ENCODE measurements around the gene PACS1. TPM values are rescaled to one million over a fixed set of nuclear protein-coding genes. Genes with fewer than 3 reads are reported as not detected.

The PACS1 gene
- polyA plus RNA-seq, 1 of the 3 experiments (the other 2 are of a cell fraction), result 37.3 TPM

DNA sequence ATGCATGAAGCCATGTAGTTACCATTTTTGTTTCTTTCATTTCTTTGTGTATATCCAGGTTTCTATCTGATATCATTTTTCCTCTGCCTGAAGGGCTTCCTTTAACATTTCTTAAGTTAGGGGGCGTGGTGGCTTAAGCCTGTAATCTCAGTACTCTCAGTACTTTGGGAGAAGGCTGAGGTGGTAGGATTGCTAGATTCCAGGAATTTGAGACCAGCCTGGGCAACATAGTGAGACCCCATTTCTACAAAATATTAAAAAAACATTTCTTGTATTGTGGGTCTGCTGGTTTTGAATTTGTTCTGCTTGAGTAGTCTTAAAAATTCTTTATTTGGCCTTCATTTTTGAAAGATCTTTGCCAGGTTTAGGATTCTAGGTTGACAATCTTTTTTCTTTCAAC is 5.5 kb upstream of the PACS1 start:
- peaks cover 38% of the 10 kb centered on the region for H3K79me2 ChIP-seq (ENCODE audit: insufficient read depth)
- H4K20me1 ChIP-seq (ENCODE audit: insufficient read depth), result peaks cover 5% of the 10 kb centered on the region; the same call in 1 of the 2 replicates
- H2AFZ ChIP-seq (ENCODE audit: low read depth), result no peak overlapping the region
- no peaks in the 10 kb centered on the region for H3K27me3 ChIP-seq (ENCODE audit: insufficient read depth)
- H3F3A ChIP-seq (replicated peaks; ENCODE audit: insufficient read depth), result peaks cover 72% of the 10 kb centered on the region
- no peaks in the 10 kb centered on the region for H3K9me2 ChIP-seq
- POLR2A ChIA-PET, result no interaction called here
- CTCF ChIA-PET, result interaction anchor here (1.6 to 2.9 kb wide), 2 partner anchors 12 to 19 kb away, joined by 5 to 11 read pairs; partner anchors contain the start of gene SF3B2
- TF ChIP-seq, protein P1, sequence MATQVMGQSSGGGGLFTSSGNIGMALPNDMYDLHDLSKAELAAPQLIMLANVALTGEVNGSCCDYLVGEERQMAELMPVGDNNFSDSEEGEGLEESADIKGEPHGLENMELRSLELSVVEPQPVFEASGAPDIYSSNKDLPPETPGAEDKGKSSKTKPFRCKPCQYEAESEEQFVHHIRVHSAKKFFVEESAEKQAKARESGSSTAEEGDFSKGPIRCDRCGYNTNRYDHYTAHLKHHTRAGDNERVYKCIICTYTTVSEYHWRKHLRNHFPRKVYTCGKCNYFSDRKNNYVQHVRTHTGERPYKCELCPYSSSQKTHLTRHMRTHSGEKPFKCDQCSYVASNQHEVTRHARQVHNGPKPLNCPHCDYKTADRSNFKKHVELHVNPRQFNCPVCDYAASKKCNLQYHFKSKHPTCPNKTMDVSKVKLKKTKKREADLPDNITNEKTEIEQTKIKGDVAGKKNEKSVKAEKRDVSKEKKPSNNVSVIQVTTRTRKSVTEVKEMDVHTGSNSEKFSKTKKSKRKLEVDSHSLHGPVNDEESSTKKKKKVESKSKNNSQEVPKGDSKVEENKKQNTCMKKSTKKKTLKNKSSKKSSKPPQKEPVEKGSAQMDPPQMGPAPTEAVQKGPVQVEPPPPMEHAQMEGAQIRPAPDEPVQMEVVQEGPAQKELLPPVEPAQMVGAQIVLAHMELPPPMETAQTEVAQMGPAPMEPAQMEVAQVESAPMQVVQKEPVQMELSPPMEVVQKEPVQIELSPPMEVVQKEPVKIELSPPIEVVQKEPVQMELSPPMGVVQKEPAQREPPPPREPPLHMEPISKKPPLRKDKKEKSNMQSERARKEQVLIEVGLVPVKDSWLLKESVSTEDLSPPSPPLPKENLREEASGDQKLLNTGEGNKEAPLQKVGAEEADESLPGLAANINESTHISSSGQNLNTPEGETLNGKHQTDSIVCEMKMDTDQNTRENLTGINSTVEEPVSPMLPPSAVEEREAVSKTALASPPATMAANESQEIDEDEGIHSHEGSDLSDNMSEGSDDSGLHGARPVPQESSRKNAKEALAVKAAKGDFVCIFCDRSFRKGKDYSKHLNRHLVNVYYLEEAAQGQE (IDR thresholded peaks at IDR 0.05; ENCODE audit: low read depth, low read length), result no peak
- TF ChIP-seq, protein P2, sequence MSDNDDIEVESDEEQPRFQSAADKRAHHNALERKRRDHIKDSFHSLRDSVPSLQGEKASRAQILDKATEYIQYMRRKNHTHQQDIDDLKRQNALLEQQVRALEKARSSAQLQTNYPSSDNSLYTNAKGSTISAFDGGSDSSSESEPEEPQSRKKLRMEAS (IDR thresholded peaks at IDR 0.05; ENCODE audit: low read depth), result no peak
- TF ChIP-seq, protein P3, sequence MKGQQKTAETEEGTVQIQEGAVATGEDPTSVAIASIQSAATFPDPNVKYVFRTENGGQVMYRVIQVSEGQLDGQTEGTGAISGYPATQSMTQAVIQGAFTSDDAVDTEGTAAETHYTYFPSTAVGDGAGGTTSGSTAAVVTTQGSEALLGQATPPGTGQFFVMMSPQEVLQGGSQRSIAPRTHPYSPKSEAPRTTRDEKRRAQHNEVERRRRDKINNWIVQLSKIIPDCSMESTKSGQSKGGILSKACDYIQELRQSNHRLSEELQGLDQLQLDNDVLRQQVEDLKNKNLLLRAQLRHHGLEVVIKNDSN (IDR thresholded peaks at IDR 0.05; ENCODE audit: borderline replicate concordance, low read depth), result no peak
- TF ChIP-seq GATA2 (CRISPR knock-in tag; IDR thresholded peaks at IDR 0.05), result no peak
- TF ChIP-seq SIN3A (IDR thresholded peaks at IDR 0.05; ENCODE audit: borderline replicate concordance, low read depth, low read length), result no peak
- no peak for TF ChIP-seq JUND (IDR thresholded peaks at IDR 0.05)
- TF ChIP-seq RAD21 (IDR thresholded peaks at IDR 0.05; ENCODE audit: low read length), result no peak
- TF ChIP-seq EZH2phosphoT487 (IDR thresholded peaks at IDR 0.05; ENCODE audit: borderline replicate concordance, low read depth), result no peak
- no peak for TF ChIP-seq NFIC (IDR thresholded peaks at IDR 0.05; ENCODE audit: borderline replicate concordance)
- TF ChIP-seq NRF1 (IDR thresholded peaks at IDR 0.05; ENCODE audit: low read depth, low read length), result no peak
- H3K36me3 ChIP-seq (replicated peaks in 1 of 2; ENCODE audit: control insufficient read depth in 1 of 2, insufficient read depth in 2 of 2, low read length in 1 of 2), result peaks cover 87 to 88% of the 10 kb centered on the region in 2 experiments
- no peak overlapping the region for H3K4me3 ChIP-seq (ENCODE audit: low read depth in 2 of 2, low read length in 1 of 2)
- peaks cover 11 to 15% of the 10 kb centered on the region in 2 experiments; a peak in 3 of 4 replicates for H3K4me1 ChIP-seq (ENCODE audit: control insufficient read depth in 1 of 2, insufficient read depth in 2 of 2, low read depth in 1 of 2, low read length in 1 of 2)
- no peak overlapping the region for H3K4me2 ChIP-seq
- no peak overlapping the region for H3K9ac ChIP-seq
- no peak for DNase-seq
- H3K9me3 ChIP-seq, result no peaks in the 10 kb centered on the region
- 100% methylated on average over 1 of the region's 1 CpG for WGBS (ENCODE audit: low lambda C conversion rate)
- no peak overlapping the region for H3K27ac ChIP-seq (ENCODE audit: low read depth in 2 of 2, low read length in 1 of 2)

DNA sequence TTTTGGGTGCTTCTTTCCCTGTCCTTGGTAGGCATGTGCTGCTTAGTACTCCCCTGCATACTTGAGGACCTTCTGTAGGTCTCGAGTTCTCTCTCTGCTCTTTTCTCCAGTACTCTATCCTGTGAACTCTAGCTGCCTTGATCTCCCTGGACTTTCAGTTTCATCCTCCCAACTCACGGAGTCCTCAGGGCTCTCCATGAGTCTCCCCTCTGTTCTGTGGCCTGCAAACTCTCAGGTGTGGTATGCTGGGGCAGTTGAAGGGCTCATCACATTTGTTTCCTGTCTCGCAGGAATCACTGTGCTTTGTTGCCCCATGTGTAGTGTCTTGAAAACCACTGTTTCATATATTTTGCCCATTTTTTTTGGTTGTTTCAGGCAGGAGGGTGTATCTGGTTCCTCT is 3.3 kb upstream of the PACS1 start:
- DNase-seq, result no peak
- H3K36me3 ChIP-seq (replicated peaks in 1 of 2; ENCODE audit: control insufficient read depth in 1 of 2, insufficient read depth in 2 of 2, low read length in 1 of 2), result peaks cover 67% of the 10 kb centered on the region in 2 experiments
- no peaks in the 10 kb centered on the region for H3K27me3 ChIP-seq (ENCODE audit: insufficient read depth)
- H3K27ac ChIP-seq (ENCODE audit: low read depth in 2 of 2, low read length in 1 of 2), result peak overlapping the region in 1 of 2 experiments; percentile 12; a peak in 2 of 4 replicates
- H3K4me1 ChIP-seq (ENCODE audit: control insufficient read depth in 1 of 2, insufficient read depth in 2 of 2, low read depth in 1 of 2, low read length in 1 of 2), result peaks cover 12 to 20% of the 10 kb centered on the region in 2 experiments; a peak in 3 of 4 replicates
- ChIA-PET CTCF (interaction anchor here (1.3 to 8.2 kb wide), 6 partner anchors 13 to 68 kb away, joined by 5 to 101 read pairs (median 44); partner anchors contain the start of gene SF3B2), POLR2A (no interaction called here)
- no peak overlapping the region for H3K4me3 ChIP-seq (ENCODE audit: low read depth in 2 of 2, low read length in 1 of 2)
- H3K4me2 ChIP-seq, result no peak overlapping the region
- no peaks in the 10 kb centered on the region for H3K9me2 ChIP-seq
- no peak overlapping the region for H2AFZ ChIP-seq (ENCODE audit: low read depth)
- TF ChIP-seq EP300 (IDR thresholded peaks at IDR 0.05; ENCODE audit: borderline replicate concordance in 1 of 2, low read depth in 1 of 2, low read length in 1 of 2) (no peak), TAF1 (IDR thresholded peaks at IDR 0.05; ENCODE audit: borderline replicate concordance, low read depth, low read length) (no peak), JUND (IDR thresholded peaks at IDR 0.05) (no peak), MXI1 (IDR thresholded peaks at IDR 0.05; ENCODE audit: low read depth, low read length) (no peak), RXRA (IDR thresholded peaks at IDR 0.05; ENCODE audit: borderline replicate concordance, low read depth) (no peak), FOSL2 (IDR thresholded peaks at IDR 0.05; ENCODE audit: borderline replicate concordance, low read depth) (no peak), NRF1 (IDR thresholded peaks at IDR 0.05; ENCODE audit: low read depth, low read length) (no peak), POLR2AphosphoS5 (IDR thresholded peaks at IDR 0.05; ENCODE audit: low read depth, low read length) (no peak), TCF12 (IDR thresholded peaks at IDR 0.05) (no peak), EZH2phosphoT487 (IDR thresholded peaks at IDR 0.05; ENCODE audit: borderline replicate concordance, low read depth) (no peak), RFX5 (IDR thresholded peaks at IDR 0.05; ENCODE audit: low read length) (no peak), RAD21 (IDR thresholded peaks at IDR 0.05; ENCODE audit: low read length) (no peak), CHD2 (IDR thresholded peaks at IDR 0.05; ENCODE audit: low read length, partially characterized antibody) (no peak), ELF1 (IDR thresholded peaks at IDR 0.05) (no peak), TEAD4 (IDR thresholded peaks at IDR 0.05; ENCODE audit: borderline replicate concordance, insufficient read depth) (no peak), NFIC (IDR thresholded peaks at IDR 0.05; ENCODE audit: borderline replicate concordance) (no peak), GABPA (IDR thresholded peaks at IDR 0.05; ENCODE audit: low read depth) (no peak)
- TF ChIP-seq, protein P4, sequence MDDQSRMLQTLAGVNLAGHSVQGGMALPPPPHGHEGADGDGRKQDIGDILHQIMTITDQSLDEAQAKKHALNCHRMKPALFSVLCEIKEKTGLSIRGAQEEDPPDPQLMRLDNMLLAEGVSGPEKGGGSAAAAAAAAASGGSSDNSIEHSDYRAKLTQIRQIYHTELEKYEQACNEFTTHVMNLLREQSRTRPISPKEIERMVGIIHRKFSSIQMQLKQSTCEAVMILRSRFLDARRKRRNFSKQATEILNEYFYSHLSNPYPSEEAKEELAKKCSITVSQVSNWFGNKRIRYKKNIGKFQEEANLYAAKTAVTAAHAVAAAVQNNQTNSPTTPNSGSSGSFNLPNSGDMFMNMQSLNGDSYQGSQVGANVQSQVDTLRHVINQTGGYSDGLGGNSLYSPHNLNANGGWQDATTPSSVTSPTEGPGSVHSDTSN (IDR thresholded peaks at IDR 0.05), result no peak
- peaks cover 52% of the 10 kb centered on the region for H3K79me2 ChIP-seq (ENCODE audit: insufficient read depth)
- no peaks in the 10 kb centered on the region for H3K9me3 ChIP-seq
- WGBS (ENCODE audit: low lambda C conversion rate), result 98% methylated on average over 3 of the region's 3 CpGs
- no peak overlapping the region for H3K9ac ChIP-seq
- H3F3A ChIP-seq (replicated peaks; ENCODE audit: insufficient read depth), result peaks cover 73% of the 10 kb centered on the region
- H4K20me1 ChIP-seq (ENCODE audit: insufficient read depth), result peaks cover 12% of the 10 kb centered on the region

Measured in SK-N-SH (cell line).